Measurements from ENCODE around the gene CCDC190. TPM values are rescaled to one million over a fixed set of nuclear protein-coding genes. Genes with fewer than 3 reads are reported as not detected.

The CCDC190 gene
- polyA plus RNA-seq, 3 donors: not detected

DNA sequence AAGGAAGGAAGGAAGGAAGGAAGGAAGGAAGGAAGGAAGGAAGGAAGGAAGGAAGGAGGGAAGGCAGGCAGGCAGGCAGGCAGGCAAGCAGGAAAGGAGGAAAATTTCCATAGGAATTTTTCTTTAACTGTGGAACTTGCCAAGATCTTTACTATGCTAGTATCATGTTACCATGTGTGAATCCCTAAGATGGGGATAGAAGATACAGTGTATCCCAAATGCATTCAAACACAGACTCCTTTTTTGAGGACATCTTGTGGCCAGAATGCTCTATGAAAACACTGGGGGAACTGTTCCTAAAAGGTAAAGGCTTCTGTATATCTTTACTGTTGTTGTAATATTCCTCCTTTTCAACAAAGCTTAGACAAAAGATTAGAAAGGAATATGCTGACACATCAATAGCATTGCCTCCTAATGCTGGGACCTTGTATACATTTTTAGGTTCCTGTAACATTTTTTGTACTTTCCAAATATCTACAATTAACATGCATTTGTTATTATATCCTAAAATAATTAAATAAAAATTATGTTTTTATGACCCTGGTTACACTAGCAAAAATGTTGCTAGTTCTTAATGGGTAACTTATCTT lies 20.6 kb downstream of the CCDC190 start:
- H3K27me3 ChIP-seq (ENCODE audit: control insufficient read depth in 2 of 2, insufficient read depth in 2 of 2, low read length in 2 of 2): no peaks in the 10 kb centered on the region
- no peaks in the 10 kb centered on the region for H3K36me3 Mint-ChIP-seq
- peaks cover 13 to 15% of the 10 kb centered on the region in 2 donors for H3K9me3 ChIP-seq (replicated peaks in 1 of 2; ENCODE audit: control insufficient read depth in 1 of 2, insufficient read depth in 1 of 2, low read length in 2 of 2)
- H4K20me1 ChIP-seq (ENCODE audit: insufficient read depth, low read length): no peaks in the 10 kb centered on the region
- TF ChIP-seq, protein P1, sequence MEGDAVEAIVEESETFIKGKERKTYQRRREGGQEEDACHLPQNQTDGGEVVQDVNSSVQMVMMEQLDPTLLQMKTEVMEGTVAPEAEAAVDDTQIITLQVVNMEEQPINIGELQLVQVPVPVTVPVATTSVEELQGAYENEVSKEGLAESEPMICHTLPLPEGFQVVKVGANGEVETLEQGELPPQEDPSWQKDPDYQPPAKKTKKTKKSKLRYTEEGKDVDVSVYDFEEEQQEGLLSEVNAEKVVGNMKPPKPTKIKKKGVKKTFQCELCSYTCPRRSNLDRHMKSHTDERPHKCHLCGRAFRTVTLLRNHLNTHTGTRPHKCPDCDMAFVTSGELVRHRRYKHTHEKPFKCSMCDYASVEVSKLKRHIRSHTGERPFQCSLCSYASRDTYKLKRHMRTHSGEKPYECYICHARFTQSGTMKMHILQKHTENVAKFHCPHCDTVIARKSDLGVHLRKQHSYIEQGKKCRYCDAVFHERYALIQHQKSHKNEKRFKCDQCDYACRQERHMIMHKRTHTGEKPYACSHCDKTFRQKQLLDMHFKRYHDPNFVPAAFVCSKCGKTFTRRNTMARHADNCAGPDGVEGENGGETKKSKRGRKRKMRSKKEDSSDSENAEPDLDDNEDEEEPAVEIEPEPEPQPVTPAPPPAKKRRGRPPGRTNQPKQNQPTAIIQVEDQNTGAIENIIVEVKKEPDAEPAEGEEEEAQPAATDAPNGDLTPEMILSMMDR (IDR thresholded peaks at IDR 0.05): no peak
- no peaks in the 10 kb centered on the region for H3K36me3 ChIP-seq (replicated peaks in 1 of 2; ENCODE audit: control insufficient read depth in 1 of 2, insufficient read depth in 2 of 2, low read length in 2 of 2)
- no peak overlapping the region for H3K27ac Mint-ChIP-seq
- no peak for DNase-seq
- H3K4me1 ChIP-seq (ENCODE audit: control insufficient read depth in 1 of 2, insufficient read depth in 2 of 2, low read length in 2 of 2): no peaks in the 10 kb centered on the region
- no peak overlapping the region for H3K4me3 Mint-ChIP-seq
- H3K4me2 ChIP-seq (replicated peaks; ENCODE audit: extremely low read depth, low read length, poor library complexity, severe bottlenecking): no peak overlapping the region
- H3K79me2 ChIP-seq (ENCODE audit: insufficient read depth, low read length): no peaks in the 10 kb centered on the region
- no peak overlapping the region for H2AFZ ChIP-seq (ENCODE audit: insufficient read depth, low read depth, low read length, poor library complexity, severe bottlenecking)
- H3K27me3 Mint-ChIP-seq (ENCODE audit: low read depth in 3 of 3): peaks cover 3 to 10% (median 8%) of the 10 kb centered on the region in 3 donors
- H3K4me1 Mint-ChIP-seq: no peaks in the 10 kb centered on the region
- H3K27ac ChIP-seq (ENCODE audit: low read depth in 1 of 2, low read length in 2 of 2): no peak overlapping the region
- H3K9ac ChIP-seq (ENCODE audit: insufficient read depth, low read length, poor library complexity, severe bottlenecking): no peak overlapping the region
- intact Hi-C loops (cut with micrococcal nuclease): no loop called here
- H3K9me3 Mint-ChIP-seq: peaks cover 10 to 23% (median 21%) of the 10 kb centered on the region in 7 donors
- no peak overlapping the region for H3K4me3 ChIP-seq (replicated peaks in 1 of 3; ENCODE audit: low read depth in 2 of 3, low read length in 3 of 3)

DNA sequence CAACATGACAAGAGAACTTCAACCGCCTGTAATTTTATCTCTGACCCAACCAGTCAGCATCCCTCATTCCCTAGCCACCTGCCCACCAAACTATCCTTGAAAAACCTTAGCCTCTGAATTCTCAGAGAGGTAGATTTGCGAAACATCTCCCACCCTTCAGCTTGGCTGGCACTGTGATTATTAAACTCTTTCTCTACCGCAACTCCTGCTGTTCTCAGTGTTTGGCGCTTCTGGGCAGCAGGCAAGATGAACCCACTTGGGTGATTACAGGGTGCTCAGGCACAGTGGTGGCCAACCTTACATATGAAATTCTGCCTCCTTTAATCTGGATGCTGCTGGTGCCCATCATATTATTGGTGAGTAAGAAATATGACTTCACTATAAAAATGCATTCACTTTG lies 22.1 kb downstream of the CCDC190 start:
- Mint-ChIP-seq H3K27ac (no peak overlapping the region), H3K4me1 (no peaks in the 10 kb centered on the region), H3K4me3 (no peak overlapping the region), H3K36me3 (no peaks in the 10 kb centered on the region), H3K9me3 (peaks cover 10 to 25% (median 21%) of the 10 kb centered on the region in 7 donors), H3K27me3 (ENCODE audit: low read depth in 3 of 3) (peaks cover 0 to 14% (median 10%) of the 10 kb centered on the region in 3 donors)
- Histone ChIP-seq H2AFZ (ENCODE audit: insufficient read depth, low read depth, low read length, poor library complexity, severe bottlenecking) (no peak overlapping the region), H3K9ac (ENCODE audit: insufficient read depth, low read length, poor library complexity, severe bottlenecking) (no peak overlapping the region), H3K4me2 (replicated peaks; ENCODE audit: extremely low read depth, low read length, poor library complexity, severe bottlenecking) (no peak overlapping the region), H3K4me1 (ENCODE audit: control insufficient read depth in 1 of 2, insufficient read depth in 2 of 2, low read length in 2 of 2) (no peaks in the 10 kb centered on the region), H3K27ac (ENCODE audit: low read depth in 1 of 2, low read length in 2 of 2) (no peak overlapping the region), H3K9me3 (replicated peaks in 1 of 2; ENCODE audit: control insufficient read depth in 1 of 2, insufficient read depth in 1 of 2, low read length in 2 of 2) (peaks cover 13 to 15% of the 10 kb centered on the region in 2 donors), H3K4me3 (replicated peaks in 1 of 3; ENCODE audit: low read depth in 2 of 3, low read length in 3 of 3) (no peak overlapping the region), H3K27me3 (ENCODE audit: control insufficient read depth in 2 of 2, insufficient read depth in 2 of 2, low read length in 2 of 2) (no peaks in the 10 kb centered on the region), H4K20me1 (ENCODE audit: insufficient read depth, low read length) (no peaks in the 10 kb centered on the region), H3K79me2 (ENCODE audit: insufficient read depth, low read length) (no peaks in the 10 kb centered on the region), H3K36me3 (replicated peaks in 1 of 2; ENCODE audit: control insufficient read depth in 1 of 2, insufficient read depth in 2 of 2, low read length in 2 of 2) (no peaks in the 10 kb centered on the region)
- TF ChIP-seq, protein P1 (IDR thresholded peaks at IDR 0.05): no peak
- intact Hi-C loops (cut with micrococcal nuclease): no loop called here
- 96% methylated on average over 3 of the region's 4 CpGs for WGBS (ENCODE audit: insufficient coverage)
- DNase-seq: no peak
